HEK293 (cell line): ENCODE measurements around the gene YWHAQ.
"Not testable (repeated sequence)": the region's sequence is repeated elsewhere in the genome, so short reads cannot be mapped to it uniquely, and the experiment has no call there.

Experiments
- CTCF ChIA-PET: fragments of 350-600 bp; formaldehyde crosslinking; extraction: SDS; loops from one replicate; lab custom pipeline; 2021; ENCODE audit warnings: antibody characterized with exemption; lab: Yijun Ruan, JAX
- POLR2A ChIA-PET: fragments of 300-600 bp; formaldehyde crosslinking; extraction: SDS; loops from one replicate; lab custom pipeline; 2020; ENCODE audit warnings: antibody characterized with exemption, inconsistent platforms; lab: Yijun Ruan, JAX
- H3K27ac ChIP-seq: fragments of 200-500 bp; sonication (Bioruptor generic); 2 replicates; pipeline ENCODE4 v1.5.1; 2014; ENCODE audit warnings: low read depth, low read length, control low read depth, inconsistent platforms; ENCODE audit errors: extremely low read depth
- H3K36me3 ChIP-seq, 2 experiments: fragments of 200-500 bp in 1 of 2; sonication (Bioruptor generic) in 1 of 2; 1 replicate in 1 of 2; 2 replicates in 1 of 2; pipeline ENCODE4 v1.5.1; 2014 to 2017; ENCODE audit warnings: inconsistent platforms in 2 of 2, low read length in 2 of 2; ENCODE audit not compliant: control insufficient read depth in 2 of 2, insufficient read depth in 1 of 2
- H3K4me1 ChIP-seq: fragments of 200-500 bp; sonication (Bioruptor generic); 2 replicates; pipeline ENCODE4 v1.5.1; 2014; ENCODE audit warnings: mild to moderate bottlenecking, low read length, inconsistent platforms; ENCODE audit not compliant: control insufficient read depth, insufficient read depth
- H3K4me3 ChIP-seq: 2 replicates; pipeline ENCODE4 v1.5.1; 2011; ENCODE audit warnings: low read depth, mild to moderate bottlenecking, control low read depth, low read length, moderate library complexity
- H3K9me3 ChIP-seq: fragments of 200-500 bp; sonication (Bioruptor generic); 2 replicates; pipeline ENCODE4 v1.5.1; 2014; ENCODE audit warnings: low read depth, low read length, inconsistent platforms; ENCODE audit not compliant: control insufficient read depth, insufficient read depth
- MEIS1 ChIP-seq: sonication (generic); formaldehyde crosslinking; IDR thresholded peaks from 2 replicates; pipeline ENCODE4 v1.8.1; 2022; ENCODE audit warnings: missing genetic modification reagents, mild to moderate bottlenecking, borderline replicate concordance
- PRDM4 ChIP-seq: fragments of 450-650 bp; formaldehyde crosslinking; IDR thresholded peaks from 2 replicates; pipeline ENCODE4 v1.5.1; 2017; ENCODE audit warnings: missing biosample characterization, missing genetic modification characterization
- RBAK ChIP-seq: fragments of 450-650 bp; formaldehyde crosslinking; IDR thresholded peaks from 2 replicates; pipeline ENCODE4 v1.5.1; 2016; ENCODE audit warnings: missing biosample characterization, missing genetic modification characterization
- SETDB1 ChIP-seq: IDR thresholded peaks from one replicate; pipeline ENCODE4 v1.6.1; 2017; ENCODE audit warnings: mild to moderate bottlenecking, low read length, moderate library complexity, mixed read lengths; ENCODE audit not compliant: insufficient read length
- ZBTB11 ChIP-seq: fragments of 450-650 bp; formaldehyde crosslinking; conservative IDR thresholded peaks from 2 replicates; pipeline ENCODE4 v1.5.1; 2016; ENCODE audit warnings: low read depth, missing biosample characterization, missing genetic modification characterization
- ZBTB20 ChIP-seq: fragments of 450-650 bp; formaldehyde crosslinking; IDR thresholded peaks from 2 replicates; pipeline ENCODE4 v1.5.1; 2016; ENCODE audit warnings: missing biosample characterization, missing genetic modification characterization
- ZBTB48 ChIP-seq: fragments of 450-650 bp; formaldehyde crosslinking; IDR thresholded peaks from 2 replicates; pipeline ENCODE4 v1.5.1; 2016; ENCODE audit warnings: missing biosample characterization, missing genetic modification characterization
- ZNF121 ChIP-seq: fragments of 450-650 bp; formaldehyde crosslinking; IDR thresholded peaks from 2 replicates; pipeline ENCODE4 v1.5.1; 2016; ENCODE audit warnings: missing biosample characterization, missing genetic modification characterization
- ZNF140 ChIP-seq: fragments of 450-650 bp; formaldehyde crosslinking; IDR thresholded peaks from 2 replicates; pipeline ENCODE4 v1.5.1; 2016; ENCODE audit warnings: missing biosample characterization, missing genetic modification characterization
- ZNF157 ChIP-seq: fragments of 450-650 bp; formaldehyde crosslinking; IDR thresholded peaks from 2 replicates; pipeline ENCODE4 v1.5.1; 2016; ENCODE audit warnings: missing biosample characterization, missing genetic modification characterization
- ZNF223 ChIP-seq: fragments of 450-650 bp; formaldehyde crosslinking; IDR thresholded peaks from 2 replicates; pipeline ENCODE4 v1.5.1; 2016; ENCODE audit warnings: missing biosample characterization, missing genetic modification characterization
- ZNF324 ChIP-seq: fragments of 450-650 bp; formaldehyde crosslinking; IDR thresholded peaks from 2 replicates; pipeline ENCODE4 v1.5.1; 2016; ENCODE audit warnings: missing biosample characterization, missing genetic modification characterization
- ZNF335 ChIP-seq: fragments of 450-650 bp; formaldehyde crosslinking; conservative IDR thresholded peaks from 2 replicates; pipeline ENCODE4 v1.5.1; 2016; ENCODE audit warnings: missing biosample characterization, missing genetic modification characterization
- ZNF433 ChIP-seq: fragments of 450-650 bp; formaldehyde crosslinking; IDR thresholded peaks from 2 replicates; pipeline ENCODE4 v1.5.1; 2016; ENCODE audit warnings: missing biosample characterization, missing genetic modification characterization, low read depth
- ZNF521 ChIP-seq: fragments of 450-650 bp; formaldehyde crosslinking; IDR thresholded peaks from 2 replicates; pipeline ENCODE4 v1.5.1; 2017; ENCODE audit warnings: missing biosample characterization, mild to moderate bottlenecking, missing genetic modification characterization
- ZNF560 ChIP-seq: fragments of 450-650 bp; formaldehyde crosslinking; IDR thresholded peaks from 2 replicates; pipeline ENCODE4 v1.5.1; 2017; ENCODE audit warnings: missing biosample characterization, missing genetic modification characterization, borderline replicate concordance
- ZSCAN16 ChIP-seq: fragments of 450-650 bp; formaldehyde crosslinking; IDR thresholded peaks from 2 replicates; pipeline ENCODE4 v1.5.1; 2016; ENCODE audit warnings: missing biosample characterization, missing genetic modification characterization
- ZSCAN5A ChIP-seq: fragments of 450-650 bp; formaldehyde crosslinking; IDR thresholded peaks from 2 replicates; pipeline ENCODE4 v1.5.1; 2016; ENCODE audit warnings: missing biosample characterization, missing genetic modification characterization
- TF ChIP-seq, protein P1 (sequence below): fragments of 450-650 bp; formaldehyde crosslinking; IDR thresholded peaks from 2 replicates; pipeline ENCODE4 v1.5.1; 2016; ENCODE audit warnings: missing biosample characterization, missing genetic modification characterization
- TF ChIP-seq, protein P2 (sequence below): fragments of 450-650 bp; formaldehyde crosslinking; IDR thresholded peaks from 2 replicates; pipeline ENCODE4 v1.5.1; 2017; ENCODE audit warnings: missing biosample characterization, mild to moderate bottlenecking, missing genetic modification characterization, moderate library complexity

YWHAQ gene

DNA sequence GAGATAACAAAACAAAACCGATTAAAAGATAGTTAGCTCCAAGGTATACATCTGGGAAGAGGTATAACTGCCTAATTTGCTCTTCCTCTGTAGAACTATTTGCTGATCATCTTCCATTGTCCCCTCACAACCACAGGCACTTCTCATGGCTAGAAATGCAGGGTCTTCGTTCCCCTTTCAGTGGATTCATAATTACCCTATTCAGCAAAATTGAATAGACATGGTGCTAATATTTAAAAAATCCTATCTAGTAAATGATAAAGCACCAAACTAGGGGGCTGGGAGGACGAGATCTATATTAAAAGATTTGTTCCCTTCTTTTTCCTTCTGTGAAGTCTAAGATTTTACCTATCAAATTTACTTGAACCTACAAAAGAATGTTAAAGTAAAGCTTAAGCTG, 44.3 kb downstream of the YWHAQ start (continued):
- TF ChIP-seq, protein P1, sequence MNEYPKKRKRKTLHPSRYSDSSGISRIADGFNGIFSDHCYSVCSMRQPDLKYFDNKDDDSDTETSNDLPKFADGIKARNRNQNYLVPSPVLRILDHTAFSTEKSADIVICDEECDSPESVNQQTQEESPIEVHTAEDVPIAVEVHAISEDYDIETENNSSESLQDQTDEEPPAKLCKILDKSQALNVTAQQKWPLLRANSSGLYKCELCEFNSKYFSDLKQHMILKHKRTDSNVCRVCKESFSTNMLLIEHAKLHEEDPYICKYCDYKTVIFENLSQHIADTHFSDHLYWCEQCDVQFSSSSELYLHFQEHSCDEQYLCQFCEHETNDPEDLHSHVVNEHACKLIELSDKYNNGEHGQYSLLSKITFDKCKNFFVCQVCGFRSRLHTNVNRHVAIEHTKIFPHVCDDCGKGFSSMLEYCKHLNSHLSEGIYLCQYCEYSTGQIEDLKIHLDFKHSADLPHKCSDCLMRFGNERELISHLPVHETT, result no peak
- no peak for TF ChIP-seq ZSCAN5A (tag by site-specific recombination)
- TF ChIP-seq ZBTB20 (tag by site-specific recombination), result no peak
- no peak for TF ChIP-seq ZNF157 (tag by site-specific recombination)
- no peak for TF ChIP-seq RBAK
- no peak for TF ChIP-seq PRDM4

GRCh38 chr2:9585486-9585885, 45.3 kb downstream of the YWHAQ start:
- CTCF ChIA-PET, result interaction anchor here (1.0 kb wide), 1 partner anchor 26 kb away, joined by 4 read pairs; no protein-coding TSS in a partner anchor
- H3K27ac ChIP-seq, result no peak overlapping the region
- H3K4me1 ChIP-seq, result no peaks in the 10 kb centered on the region
- no peak overlapping the region for H3K4me3 ChIP-seq
- TF ChIP-seq ZNF121 (tag by site-specific recombination), result peak; percentile 54; the same call in 1 of the 2 replicates
- no peak for TF ChIP-seq ZBTB11
- no peak for TF ChIP-seq ZNF223
- TF ChIP-seq MEIS1 (CRISPR knock-in tag), result no peak
- TF ChIP-seq ZNF560, result no peak
- TF ChIP-seq, all 188 proteins: peak for 1
- peaks cover 45 to 62% of the 10 kb centered on the region in 2 experiments for H3K36me3 ChIP-seq
- POLR2A ChIA-PET, result no interaction called here
- H3K9me3 ChIP-seq, result no peaks in the 10 kb centered on the region

- POLR2A ChIA-PET, H3K4me1 ChIP-seq, H3K9me3 ChIP-seq, H3K27ac ChIP-seq, H3K4me3 ChIP-seq: not testable (repeated sequence)
- CTCF ChIA-PET, result interaction anchor here (1.0 kb wide), 1 partner anchor 26 kb away, joined by 4 read pairs; no protein-coding TSS in a partner anchor
- peaks cover 45 to 56% of the 10 kb centered on the region in 2 experiments for H3K36me3 ChIP-seq
Observed at GRCh38 chr2:9584902-9585301, 45.9 kb downstream of the YWHAQ start.

- H3K4me1 ChIP-seq, result no peaks in the 10 kb centered on the region
- no peaks in the 10 kb centered on the region for H3K9me3 ChIP-seq
- ChIA-PET POLR2A (no interaction called here), CTCF (no interaction called here)
- H3K36me3 ChIP-seq, result peaks cover 28 to 38% of the 10 kb centered on the region in 2 experiments
- no peak overlapping the region for H3K4me3 ChIP-seq
- no peak overlapping the region for H3K27ac ChIP-seq
- TF ChIP-seq ZNF521 (tag by site-specific recombination) (no peak), ZBTB48 (tag by site-specific recombination) (no peak), ZNF433 (tag by site-specific recombination) (no peak), SETDB1 (no peak), ZNF324 (no peak), ZNF335 (tag by site-specific recombination) (no peak), ZSCAN16 (tag by site-specific recombination) (no peak), ZNF157 (tag by site-specific recombination) (no peak), ZNF140 (tag by site-specific recombination) (no peak)
- TF ChIP-seq, protein P2, sequence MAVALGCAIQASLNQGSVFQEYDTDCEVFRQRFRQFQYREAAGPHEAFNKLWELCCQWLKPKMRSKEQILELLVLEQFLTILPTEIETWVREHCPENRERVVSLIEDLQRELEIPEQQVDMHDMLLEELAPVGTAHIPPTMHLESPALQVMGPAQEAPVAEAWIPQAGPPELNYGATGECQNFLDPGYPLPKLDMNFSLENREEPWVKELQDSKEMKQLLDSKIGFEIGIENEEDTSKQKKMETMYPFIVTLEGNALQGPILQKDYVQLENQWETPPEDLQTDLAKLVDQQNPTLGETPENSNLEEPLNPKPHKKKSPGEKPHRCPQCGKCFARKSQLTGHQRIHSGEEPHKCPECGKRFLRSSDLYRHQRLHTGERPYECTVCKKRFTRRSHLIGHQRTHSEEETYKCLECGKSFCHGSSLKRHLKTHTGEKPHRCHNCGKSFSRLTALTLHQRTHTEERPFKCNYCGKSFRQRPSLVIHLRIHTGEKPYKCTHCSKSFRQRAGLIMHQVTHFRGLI (tag by site-specific recombination), result no peak
Observed at GRCh38 chr2:9582624-9583023, 48.2 kb downstream of the YWHAQ start.
